ENCODE data around the gene MAPRE3.

MAPRE3 gene

GRCh38 chr2:27049422-27050280 lies 79.2 kb downstream of the MAPRE3 start:
- peak; percentile 71 to 78 for DNase-seq

- DNase-seq = peak; percentile 91 to 94
Measured at GRCh38 chr2:27050281-27050995, 80.0 kb downstream of the MAPRE3 start.

- DNase-seq = peak; percentile 95 to 98
Measured at GRCh38 chr2:27050996-27051901, 80.8 kb downstream of the MAPRE3 start, which contains the start of gene AGBL5. Gene AGBL5, plus strand, starts transcription at chr2:27051668. Its CDS starts 1,291 bp downstream, at chr2:27052959.

GRCh38 chr2:27051902-27052645 lies 81.6 kb downstream of the MAPRE3 start:
- DNase-seq = peak; percentile 34 to 41

GRCh38 chr2:27053321-27053720 lies 82.9 kb downstream of the MAPRE3 start:
- no peak for DNase-seq

GRCh38 chr2:27053776-27054175 lies 83.3 kb downstream of the MAPRE3 start:
- no peak for DNase-seq

GRCh38 chr2:27054721-27055120 lies 84.3 kb downstream of the MAPRE3 start:
- DNase-seq = no peak

GRCh38 chr2:27057184-27057583 lies 86.7 kb downstream of the MAPRE3 start:
- no peak for DNase-seq

- DNase-seq = no peak
Measured at GRCh38 chr2:27058210-27058609, 87.8 kb downstream of the MAPRE3 start.

- DNase-seq = no peak
Measured at GRCh38 chr2:27059141-27059820, 88.8 kb downstream of the MAPRE3 start.

GRCh38 chr2:27060323-27060722 lies 89.9 kb downstream of the MAPRE3 start:
- DNase-seq = no peak

- no peak for DNase-seq
Measured at GRCh38 chr2:27065128-27065527, 94.7 kb downstream of the MAPRE3 start.

- no peak for DNase-seq
Measured at GRCh38 chr2:27067385-27067784, 96.9 kb downstream of the MAPRE3 start.

GRCh38 chr2:27069436-27069835 lies 99.0 kb downstream of the MAPRE3 start:
- DNase-seq = no peak

GRCh38 chr2:27069961-27070618 lies 99.7 kb downstream of the MAPRE3 start:
- DNase-seq = no peak

GRCh38 chr2:27070653-27071276 lies 100.3 kb downstream of the MAPRE3 start:
- DNase-seq = no peak

- DNase-seq = peak; percentile 90 to 92
Measured at GRCh38 chr2:27071277-27071989, 101.0 kb downstream of the MAPRE3 start, which contains the start of gene OST4. Gene OST4, minus strand, starts transcription at chr2:27071654.

- DNase-seq = peak; percentile 63 to 75
Measured at GRCh38 chr2:27071990-27072830, 101.8 kb downstream of the MAPRE3 start.

GRCh38 chr2:27072920-27073319 lies 102.5 kb downstream of the MAPRE3 start:
- no peak for DNase-seq

Data from activated CD4-positive, alpha-beta T cell treated with anti-CD3 and anti-CD28 coated beads, Interleukin-2, amount 50 U/mL, for 48 hours (primary cell).